Mesenchymal stem cell (in vitro differentiated cells and primary cell): ENCODE measurements around the gene OLFM3.
A peak's percentile ranks its signal among the peaks of the same experiment; 100 is the strongest.

Source experiments
- DNase-seq: peaks from one replicate; pipeline ENCODE4 v3.0.0-alpha.2; 2013
- H2AFZ ChIP-seq: one replicate; pipeline ENCODE4 v1.6.1; 2013; ENCODE audit warnings: low read depth, mild to moderate bottlenecking, control low read depth, inconsistent platforms, low read length, moderate library complexity
- H2AK5ac ChIP-seq: 2 replicates; pipeline ENCODE4 v1.6.1; 2013; ENCODE audit warnings: low read length, moderate library complexity, mild to moderate bottlenecking, inconsistent platforms; ENCODE audit not compliant: severe bottlenecking
- H2BK120ac ChIP-seq: one replicate; pipeline ENCODE4 v1.6.1; 2013; ENCODE audit warnings: low read depth, mild to moderate bottlenecking, inconsistent platforms, low read length, moderate library complexity
- H2BK12ac ChIP-seq, 2 experiments: one replicate each; pipeline ENCODE4 v1.6.1; 2013; ENCODE audit warnings: inconsistent platforms in 2 of 2, low read length in 2 of 2, mild to moderate bottlenecking in 2 of 2, moderate library complexity in 2 of 2, control low read depth in 1 of 2
- H2BK15ac ChIP-seq: one replicate; pipeline ENCODE4 v1.6.1; 2013; ENCODE audit warnings: mild to moderate bottlenecking, low read depth, inconsistent platforms; ENCODE audit not compliant: poor library complexity, severe bottlenecking
- H2BK5ac ChIP-seq: 2 replicates; pipeline ENCODE4 v1.6.1; 2013; ENCODE audit warnings: low read depth, mild to moderate bottlenecking, low read length, control low read depth, inconsistent platforms; ENCODE audit not compliant: poor library complexity, severe bottlenecking
- H3K14ac ChIP-seq, 2 experiments: one replicate each; pipeline ENCODE4 v1.6.1; 2013; ENCODE audit warnings: inconsistent platforms in 2 of 2, low read length in 2 of 2, control low read depth in 1 of 2, mild to moderate bottlenecking in 1 of 2, moderate library complexity in 1 of 2
- H3K18ac ChIP-seq, 2 experiments: one replicate each; pipeline ENCODE4 v1.6.1; 2013; ENCODE audit warnings: inconsistent platforms in 2 of 2, low read length in 2 of 2, control low read depth in 1 of 2, low read depth in 1 of 2, mild to moderate bottlenecking in 1 of 2
- H3K23ac ChIP-seq, 2 experiments: one replicate each; pipeline ENCODE4 v1.6.1; 2013; ENCODE audit warnings: inconsistent platforms in 2 of 2, low read length in 2 of 2, mild to moderate bottlenecking in 2 of 2, moderate library complexity in 2 of 2, control low read depth in 1 of 2
- H3K27ac ChIP-seq: 2 replicates; pipeline ENCODE4 v1.5.1; 2013; ENCODE audit warnings: mild to moderate bottlenecking, moderate library complexity, low read length, control low read depth, inconsistent platforms; ENCODE audit not compliant: poor library complexity, severe bottlenecking
- H3K27me3 ChIP-seq, 2 experiments: 2 replicates each; pipeline versions ENCODE4 v1.6.1 to v1.7.0; 2013; ENCODE audit warnings: low read length in 2 of 2, mild to moderate bottlenecking in 2 of 2, moderate library complexity in 2 of 2, control low read depth in 1 of 2, inconsistent platforms in 1 of 2; ENCODE audit not compliant: control insufficient read depth in 1 of 2, insufficient read depth in 1 of 2
- H3K36me3 ChIP-seq, 2 experiments: 2 replicates each; pipeline versions ENCODE4 v1.6.1 to v1.7.0; 2013; ENCODE audit warnings: low read length in 2 of 2, control low read depth in 1 of 2, inconsistent platforms in 1 of 2, low read depth in 1 of 2, mild to moderate bottlenecking in 1 of 2; ENCODE audit not compliant: insufficient read depth in 2 of 2, control insufficient read depth in 1 of 2
- H3K4ac ChIP-seq, 2 experiments: one replicate each; pipeline ENCODE4 v1.6.1; 2013; ENCODE audit warnings: inconsistent platforms in 2 of 2, low read length in 2 of 2, mild to moderate bottlenecking in 2 of 2, moderate library complexity in 2 of 2, control low read depth in 1 of 2, low read depth in 1 of 2
- H3K4me1 ChIP-seq: 2 replicates; pipeline ENCODE4 v1.6.1; 2013; ENCODE audit warnings: low read depth, low read length, control low read depth; ENCODE audit not compliant: control insufficient read depth, insufficient read depth
- H3K4me2 ChIP-seq: 2 replicates; pipeline ENCODE4 v1.6.1; 2013; ENCODE audit warnings: low read length, mild to moderate bottlenecking, inconsistent platforms; ENCODE audit not compliant: poor library complexity, severe bottlenecking
- H3K4me3 ChIP-seq, 2 experiments: 2 replicates each; pipeline versions ENCODE4 v1.5.1 to v1.7.0; 2013; ENCODE audit warnings: low read length in 2 of 2, mild to moderate bottlenecking in 2 of 2, control low read depth in 1 of 2, low read depth in 1 of 2; ENCODE audit not compliant: insufficient read depth in 1 of 2
- H3K79me1 ChIP-seq: replicated peaks from 2 replicates; pipeline ENCODE4 v1.6.1; 2013; ENCODE audit warnings: mild to moderate bottlenecking, control low read depth, low read length, inconsistent platforms; ENCODE audit not compliant: poor library complexity, severe bottlenecking
- H3K9ac ChIP-seq: 2 replicates; pipeline ENCODE4 v1.7.0; 2013; ENCODE audit warnings: mild to moderate bottlenecking, low read length, moderate library complexity
- H3K9me3 ChIP-seq: 2 replicates; pipeline ENCODE4 v1.7.0; 2013; ENCODE audit warnings: mild to moderate bottlenecking, low read length; ENCODE audit not compliant: control insufficient read depth
- H4K8ac ChIP-seq: one replicate; pipeline ENCODE4 v1.6.1; 2013; ENCODE audit warnings: inconsistent platforms, mild to moderate bottlenecking, low read length, moderate library complexity
- H4K91ac ChIP-seq: one replicate; pipeline ENCODE4 v1.6.1; 2013; ENCODE audit warnings: mild to moderate bottlenecking, low read length, inconsistent platforms
- WGBS: methylation state at CpG from one replicate; pipeline ENCODE4 v1.1.7; 2013; ENCODE audit warnings: mixed read lengths; 5-methylcytosine and 5-hydroxymethylcytosine counted together

Gene OLFM3

GRCh38 chr1:101852936-101853335, 143.8 kb downstream of the OLFM3 start:
- Histone ChIP-seq H3K36me3 (no peaks in the 10 kb centered on the region), H3K27me3 (no peaks in the 10 kb centered on the region), H2AFZ (no peak overlapping the region), H3K4ac (no peak overlapping the region), H3K23ac (no peak overlapping the region), H3K9me3 (no peaks in the 10 kb centered on the region), H3K4me1 (no peaks in the 10 kb centered on the region), H3K4me2 (no peak overlapping the region), H4K91ac (no peak overlapping the region), H4K8ac (no peak overlapping the region), H2BK120ac (no peak overlapping the region), H2AK5ac (no peak overlapping the region), H3K14ac (no peak overlapping the region), H2BK12ac (no peak overlapping the region), H3K79me1 (no peaks in the 10 kb centered on the region), H2BK5ac (no peak overlapping the region), H2BK15ac (no peak overlapping the region), H3K27ac (no peak overlapping the region), H3K18ac (no peak overlapping the region), H3K9ac (no peak overlapping the region), H3K4me3 (no peak overlapping the region)
- DNase-seq, result no peak
- 86% methylated on average over 1 of the region's 1 CpG for WGBS

GRCh38 chr1:101849356-101849755, 147.4 kb downstream of the OLFM3 start:
- Histone ChIP-seq H3K36me3 (no peaks in the 10 kb centered on the region), H2BK12ac (no peak overlapping the region), H2BK120ac (no peak overlapping the region), H3K4me2 (no peak overlapping the region), H3K9ac (no peak overlapping the region), H3K14ac (no peak overlapping the region), H3K9me3 (no peaks in the 10 kb centered on the region), H2BK5ac (no peak overlapping the region), H3K4me1 (peaks cover 2% of the 10 kb centered on the region), H2AK5ac (no peak overlapping the region), H3K4me3 (no peak overlapping the region), H2BK15ac (no peak overlapping the region), H3K79me1 (no peaks in the 10 kb centered on the region), H4K8ac (no peak overlapping the region), H3K23ac (no peak overlapping the region), H2AFZ (no peak overlapping the region), H3K27me3 (no peaks in the 10 kb centered on the region), H3K27ac (no peak overlapping the region), H3K18ac (no peak overlapping the region), H4K91ac (no peak overlapping the region), H3K4ac (no peak overlapping the region)
- DNase-seq, result no peak
- 0% methylated on average over 1 of the region's 1 CpG for WGBS

GRCh38 chr1:101847626-101848025, 149.1 kb downstream of the OLFM3 start:
- no peak overlapping the region for H2BK5ac ChIP-seq
- no peaks in the 10 kb centered on the region for H3K27me3 ChIP-seq
- peaks cover 2% of the 10 kb centered on the region for H3K4me1 ChIP-seq
- no peak for DNase-seq
- H4K91ac ChIP-seq, result no peak overlapping the region
- no peak overlapping the region for H3K27ac ChIP-seq
- H4K8ac ChIP-seq, result no peak overlapping the region
- no peak overlapping the region for H2BK12ac ChIP-seq
- H2AK5ac ChIP-seq, result no peak overlapping the region
- H3K4ac ChIP-seq, result no peak overlapping the region
- H3K23ac ChIP-seq, result no peak overlapping the region
- H2BK120ac ChIP-seq, result no peak overlapping the region
- no peak overlapping the region for H3K9ac ChIP-seq
- H3K36me3 ChIP-seq, result no peaks in the 10 kb centered on the region
- no peaks in the 10 kb centered on the region for H3K9me3 ChIP-seq
- no peak overlapping the region for H3K14ac ChIP-seq
- no peak overlapping the region for H2BK15ac ChIP-seq
- no peaks in the 10 kb centered on the region for H3K79me1 ChIP-seq
- WGBS, result 90% methylated on average over 3 of the region's 3 CpGs
- no peak overlapping the region for H3K4me3 ChIP-seq
- no peak overlapping the region for H2AFZ ChIP-seq
- H3K18ac ChIP-seq, result no peak overlapping the region
- no peak overlapping the region for H3K4me2 ChIP-seq

GRCh38 chr1:101846820-101847219, 149.9 kb downstream of the OLFM3 start:
- Histone ChIP-seq H2BK12ac (no peak overlapping the region), H3K4ac (no peak overlapping the region), H3K36me3 (no peaks in the 10 kb centered on the region), H3K4me3 (no peak overlapping the region), H3K23ac (no peak overlapping the region), H4K91ac (no peak overlapping the region), H2BK5ac (no peak overlapping the region), H3K18ac (no peak overlapping the region), H2BK15ac (no peak overlapping the region), H2AFZ (peak overlapping the region; percentile 53), H3K79me1 (no peaks in the 10 kb centered on the region), H4K8ac (peak overlapping the region; percentile 20), H3K27me3 (no peaks in the 10 kb centered on the region), H3K4me1 (peaks cover 2% of the 10 kb centered on the region), H3K27ac (no peak overlapping the region), H2AK5ac (no peak overlapping the region), H2BK120ac (no peak overlapping the region), H3K14ac (peak overlapping the region in 1 of 2 experiments; percentile 15), H3K9ac (no peak overlapping the region), H3K9me3 (no peaks in the 10 kb centered on the region), H3K4me2 (no peak overlapping the region)
- DNase-seq, result no peak
- 16% methylated on average over 12 of the region's 13 CpGs for WGBS
